Thoracic aorta (tissue), 2 donors: Measurements from ENCODE around the gene CHST3. TPM values are rescaled to one million over a fixed set of nuclear protein-coding genes. Genes with fewer than 3 reads are reported as not detected.
"Not testable (repeated sequence)": the region's sequence is repeated elsewhere in the genome, so short reads cannot be mapped to it uniquely, and the experiment has no call there.

Experiments
- ATAC-seq: fragments of 150-250 bp; one replicate; pipeline ENCODE4 v1.8.0; 2017; ENCODE audit warnings: low read depth; ENCODE audit not compliant: insufficient number of reproducible peaks, low FRiP score
- DNase-seq: peaks from one replicate; pipeline ENCODE4 v3.0.0-alpha.2; 2020; ENCODE audit warnings: low spot score
- H3K27ac ChIP-seq, 2 donors: fragments of 200-600 bp; sonication (generic); 1 replicate in 1 of 2; 2 replicates in 1 of 2; pipeline ENCODE4 v1.5.1; 2016; ENCODE audit warnings: mild to moderate bottlenecking in 2 of 2, moderate library complexity in 2 of 2
- H3K27me3 ChIP-seq: fragments of 200-600 bp; sonication (generic); replicated peaks from 2 replicates; pipeline ENCODE4 v1.6.0; 2016; ENCODE audit warnings: mild to moderate bottlenecking; ENCODE audit not compliant: insufficient read depth
- H3K36me3 ChIP-seq: fragments of 200-600 bp; sonication (generic); one replicate; pipeline ENCODE4 v1.5.1; 2016
- H3K4me1 ChIP-seq, 2 donors: fragments of 200-600 bp; sonication (generic); 1 replicate in 1 of 2; 2 replicates in 1 of 2; pipeline versions ENCODE4 v1.5.1 to v1.6.0; 2016; ENCODE audit warnings: low read depth in 2 of 2, mild to moderate bottlenecking in 1 of 2; ENCODE audit not compliant: control insufficient read depth in 1 of 2
- H3K4me3 ChIP-seq: fragments of 200-600 bp; sonication (generic); 2 replicates; pipeline ENCODE4 v1.5.1; 2016; ENCODE audit warnings: mild to moderate bottlenecking
- H3K9me3 ChIP-seq: fragments of 200-600 bp; sonication (generic); 2 replicates; pipeline ENCODE4 v1.5.1; 2016
- total RNA-seq, 2 donors: library from RNA; depleted of rRNA; stranded (reverse); fragments of >200 nt; gene quantifications; one replicate each; pipeline versions ENCODE4 v1.1.0 to v1.2.3, GENCODE V29; 2016
- TF ChIP-seq, protein P1 (sequence below): fragments of 200-600 bp; sonication (generic); IDR thresholded peaks from one replicate; pipeline ENCODE4 v1.5.1; 2019; ENCODE audit warnings: antibody characterized with exemption

CHST3 gene, protein sequence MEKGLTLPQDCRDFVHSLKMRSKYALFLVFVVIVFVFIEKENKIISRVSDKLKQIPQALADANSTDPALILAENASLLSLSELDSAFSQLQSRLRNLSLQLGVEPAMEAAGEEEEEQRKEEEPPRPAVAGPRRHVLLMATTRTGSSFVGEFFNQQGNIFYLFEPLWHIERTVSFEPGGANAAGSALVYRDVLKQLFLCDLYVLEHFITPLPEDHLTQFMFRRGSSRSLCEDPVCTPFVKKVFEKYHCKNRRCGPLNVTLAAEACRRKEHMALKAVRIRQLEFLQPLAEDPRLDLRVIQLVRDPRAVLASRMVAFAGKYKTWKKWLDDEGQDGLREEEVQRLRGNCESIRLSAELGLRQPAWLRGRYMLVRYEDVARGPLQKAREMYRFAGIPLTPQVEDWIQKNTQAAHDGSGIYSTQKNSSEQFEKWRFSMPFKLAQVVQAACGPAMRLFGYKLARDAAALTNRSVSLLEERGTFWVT
- 10 to 100 TPM; 54.4 to 80.6 TPM for total RNA-seq

DNA sequence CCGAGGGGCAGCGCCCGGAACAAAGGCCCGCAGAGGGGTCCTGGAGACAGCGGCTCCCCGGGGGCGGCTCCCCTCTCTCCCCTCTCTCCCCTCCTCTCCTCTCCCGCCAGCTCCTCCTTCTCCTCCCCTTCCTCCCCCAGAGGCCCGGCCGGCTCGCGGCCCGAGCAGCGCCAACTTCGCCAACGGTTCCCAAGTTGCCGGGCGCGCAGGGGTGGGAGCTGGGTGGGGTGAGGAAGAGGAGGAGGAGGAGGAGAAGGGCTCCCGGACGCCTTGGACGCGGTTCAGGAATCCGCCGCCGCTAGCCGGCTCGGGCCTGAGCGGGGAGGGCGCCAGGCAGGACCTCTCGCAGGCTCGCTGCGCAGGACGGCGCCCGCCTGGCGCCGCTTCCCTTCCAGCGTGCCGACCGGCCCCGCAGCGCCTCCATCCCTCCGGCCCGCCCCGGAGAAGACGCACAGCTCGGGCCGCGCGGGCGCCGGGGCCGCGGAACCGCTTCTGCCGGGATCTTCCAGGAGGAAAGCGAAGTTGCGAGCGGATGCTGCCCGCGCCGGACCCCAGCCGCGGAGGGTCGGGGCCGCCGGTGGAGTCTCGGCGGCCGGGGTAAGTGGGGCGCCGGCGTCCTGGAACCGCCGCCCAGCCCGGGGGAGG, at the start of gene CHST3:
CHST3 (plus strand) TSS at position 298 of the 645 bp plus-strand sequence. CDS start 41,448 bp downstream, outside the sequence.
- Histone ChIP-seq H3K27me3 (no peaks in the 10 kb centered on the region), H3K4me3 (peak within 1 kb of the TSS; percentile 89), H3K9me3 (no peaks in the 10 kb centered on the region), H3K4me1 (peaks cover 0 to 47% of the 10 kb centered on the region in 2 donors), H3K27ac (peak within 1 kb of the TSS; percentile 97 to 98), H3K36me3 (no peaks in the 10 kb centered on the region)
- ATAC-seq, result peak; percentile 29
- TF ChIP-seq, protein P1, sequence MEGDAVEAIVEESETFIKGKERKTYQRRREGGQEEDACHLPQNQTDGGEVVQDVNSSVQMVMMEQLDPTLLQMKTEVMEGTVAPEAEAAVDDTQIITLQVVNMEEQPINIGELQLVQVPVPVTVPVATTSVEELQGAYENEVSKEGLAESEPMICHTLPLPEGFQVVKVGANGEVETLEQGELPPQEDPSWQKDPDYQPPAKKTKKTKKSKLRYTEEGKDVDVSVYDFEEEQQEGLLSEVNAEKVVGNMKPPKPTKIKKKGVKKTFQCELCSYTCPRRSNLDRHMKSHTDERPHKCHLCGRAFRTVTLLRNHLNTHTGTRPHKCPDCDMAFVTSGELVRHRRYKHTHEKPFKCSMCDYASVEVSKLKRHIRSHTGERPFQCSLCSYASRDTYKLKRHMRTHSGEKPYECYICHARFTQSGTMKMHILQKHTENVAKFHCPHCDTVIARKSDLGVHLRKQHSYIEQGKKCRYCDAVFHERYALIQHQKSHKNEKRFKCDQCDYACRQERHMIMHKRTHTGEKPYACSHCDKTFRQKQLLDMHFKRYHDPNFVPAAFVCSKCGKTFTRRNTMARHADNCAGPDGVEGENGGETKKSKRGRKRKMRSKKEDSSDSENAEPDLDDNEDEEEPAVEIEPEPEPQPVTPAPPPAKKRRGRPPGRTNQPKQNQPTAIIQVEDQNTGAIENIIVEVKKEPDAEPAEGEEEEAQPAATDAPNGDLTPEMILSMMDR, result no peak
- no peak for DNase-seq

DNA sequence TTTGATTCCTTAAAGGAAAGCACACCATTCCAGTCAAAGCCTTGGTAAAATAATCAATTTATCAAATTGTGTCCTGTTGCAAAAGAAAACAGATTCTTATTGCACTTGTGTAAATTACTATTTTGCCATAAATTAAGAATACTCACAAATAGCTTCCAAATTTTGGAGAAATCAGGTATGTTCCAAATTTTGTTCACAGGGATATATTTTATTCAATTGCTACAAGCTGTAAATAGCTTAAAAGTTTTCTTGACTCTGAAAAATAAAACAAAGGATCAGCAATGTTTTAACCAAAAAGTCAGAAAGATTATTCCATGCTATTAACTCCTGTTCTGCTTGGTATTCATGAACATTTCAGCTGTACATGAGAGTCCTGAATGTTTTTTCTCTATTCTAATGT, 47.4 kb upstream of the CHST3 start:
- Histone ChIP-seq H3K27ac (no peak overlapping the region), H3K36me3 (no peaks in the 10 kb centered on the region), H3K9me3 (no peaks in the 10 kb centered on the region), H3K27me3 (no peaks in the 10 kb centered on the region), H3K4me3 (no peak overlapping the region), H3K4me1 (peaks cover 12 to 22% of the 10 kb centered on the region in 2 donors)
- DNase-seq (no peak), ATAC-seq (no peak)
- TF ChIP-seq, protein P1, result no peak

DNA sequence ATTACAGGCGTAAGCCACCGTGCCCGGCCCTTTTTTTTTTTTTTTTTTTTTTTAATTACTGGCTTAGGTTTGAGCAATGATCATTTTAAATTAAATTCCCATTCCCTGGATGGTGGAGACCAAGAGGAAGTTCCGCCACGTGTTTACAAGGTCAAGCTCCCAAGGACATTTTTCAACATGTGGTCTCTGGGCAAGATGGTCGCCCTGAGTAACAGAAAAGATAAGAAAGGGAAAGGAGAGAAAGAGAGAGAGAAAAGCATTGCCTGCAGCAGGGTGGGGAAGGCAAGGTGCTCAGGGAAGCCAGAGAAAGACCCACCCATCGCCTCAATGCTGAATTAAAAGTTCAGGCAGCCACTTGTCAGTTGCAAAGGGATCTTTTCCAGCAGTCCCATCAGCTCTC, 45.2 kb upstream of the CHST3 start:
- H3K27ac ChIP-seq, result no peak overlapping the region
- ATAC-seq (no peak), DNase-seq (no peak)
- peaks cover 12 to 35% of the 10 kb centered on the region in 2 donors for H3K4me1 ChIP-seq
- no peaks in the 10 kb centered on the region for H3K27me3 ChIP-seq
- no peaks in the 10 kb centered on the region for H3K36me3 ChIP-seq
- H3K4me3 ChIP-seq, result no peak overlapping the region
- TF ChIP-seq, protein P1, result no peak
- H3K9me3 ChIP-seq, result no peaks in the 10 kb centered on the region

DNA sequence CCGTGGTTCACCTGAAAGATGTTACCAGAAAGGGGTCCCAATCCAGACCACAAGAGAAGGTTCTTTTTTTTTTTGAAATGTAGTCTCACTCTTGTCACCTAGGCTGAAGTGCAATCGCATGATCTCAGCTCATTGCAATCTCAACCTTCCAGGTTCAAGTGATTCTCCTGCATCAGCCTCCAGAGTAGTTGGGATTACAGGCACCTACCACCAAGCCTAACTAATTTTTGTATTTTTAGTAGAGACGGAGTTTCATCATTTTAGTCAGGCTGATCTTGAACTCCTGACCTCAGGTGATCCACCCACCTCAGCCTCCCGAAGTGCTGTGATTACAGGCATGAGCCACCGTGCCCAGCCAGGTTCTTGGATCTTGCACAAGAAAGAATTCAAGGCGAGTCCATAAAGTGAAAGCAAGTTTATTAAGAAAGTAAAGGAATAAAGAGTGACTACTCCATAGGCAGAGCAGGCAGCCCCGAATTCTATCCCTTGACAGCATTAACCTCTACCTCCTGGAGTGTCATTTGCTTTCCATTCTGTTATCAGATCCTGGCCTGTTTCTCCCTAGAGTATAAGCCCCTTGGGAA, 44.1 kb upstream of the CHST3 start:
- H3K9me3 ChIP-seq, H3K27me3 ChIP-seq, DNase-seq, H3K27ac ChIP-seq, H3K36me3 ChIP-seq, ATAC-seq, H3K4me3 ChIP-seq: not testable (repeated sequence)
- peaks cover 12 to 35% of the 10 kb centered on the region in 2 donors for H3K4me1 ChIP-seq

DNA sequence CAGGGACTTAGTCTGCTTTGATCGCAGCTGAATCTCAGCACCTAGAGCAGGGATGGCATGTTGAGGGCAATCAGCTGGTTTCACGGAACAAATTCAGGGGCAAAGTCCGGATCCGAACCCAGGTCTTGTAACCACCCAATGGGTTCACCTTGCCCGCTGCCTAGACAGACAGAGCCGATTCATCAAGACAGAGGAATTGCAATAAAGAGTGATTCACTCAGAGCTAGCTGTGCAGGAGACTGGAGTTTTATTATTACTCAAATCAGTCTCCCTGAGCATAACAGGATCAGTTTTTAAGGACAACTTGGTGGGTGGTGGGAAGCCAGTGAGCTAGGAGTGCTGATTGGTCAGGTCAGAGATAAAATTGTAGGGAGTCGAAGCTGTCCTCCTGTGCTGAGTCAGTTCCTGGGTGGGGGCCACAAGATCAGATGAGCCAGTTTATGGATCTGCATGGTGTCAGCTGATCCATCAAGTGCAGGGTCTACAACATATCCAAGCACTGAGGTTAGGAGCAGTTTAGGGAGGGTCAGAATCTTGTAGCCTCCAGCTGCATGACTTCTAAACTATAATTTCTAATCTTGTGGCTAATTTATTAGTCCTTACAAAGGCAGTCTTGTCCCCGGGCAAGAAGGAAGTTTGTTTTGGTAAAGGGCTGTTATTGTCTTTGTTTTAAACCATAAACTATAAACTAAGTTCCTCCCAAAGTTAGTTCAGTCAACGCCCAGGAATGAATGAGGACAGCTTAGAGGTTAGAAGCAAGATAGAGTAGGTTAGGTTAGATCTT, 43.5 kb upstream of the CHST3 start:
- Histone ChIP-seq H3K27ac (no peak overlapping the region), H3K4me3 (no peak overlapping the region), H3K4me1 (peaks cover 12 to 35% of the 10 kb centered on the region in 2 donors), H3K27me3 (no peaks in the 10 kb centered on the region), H3K9me3 (no peaks in the 10 kb centered on the region), H3K36me3 (no peaks in the 10 kb centered on the region)
- TF ChIP-seq, protein P1, result no peak
- ATAC-seq, result no peak
- no peak for DNase-seq
